Osteoblast (primary cell): ENCODE results near the gene GAB2. TPM values are rescaled to one million over a fixed set of nuclear protein-coding genes. Genes with fewer than 3 reads are reported as not detected.

ENCODE experiments used
- DNase-seq: peaks from one replicate; pipeline ENCODE4 v3.0.0; 2011; ENCODE audit warnings: low spot score, mixed read lengths; ENCODE audit not compliant: insufficient read length; ENCODE audit errors: missing footprints
- H2AFZ ChIP-seq: 2 replicates; pipeline ENCODE4 v1.6.0; 2011; ENCODE audit warnings: mild to moderate bottlenecking, low read length
- H3K27ac ChIP-seq: 2 replicates; pipeline ENCODE4 v1.5.1; 2011; ENCODE audit warnings: mild to moderate bottlenecking, low read depth, low read length, moderate library complexity
- H3K27me3 ChIP-seq: 2 replicates; pipeline ENCODE4 v1.6.0; 2012; ENCODE audit warnings: mild to moderate bottlenecking, control low read depth, inconsistent platforms, low read length, moderate library complexity; ENCODE audit not compliant: insufficient read depth
- H3K36me3 ChIP-seq: 2 replicates; pipeline ENCODE4 v1.5.1; 2011; ENCODE audit warnings: mild to moderate bottlenecking, low read length, control low read depth, moderate library complexity; ENCODE audit not compliant: insufficient read depth
- H3K4me1 ChIP-seq: 2 replicates; pipeline ENCODE4 v1.5.1; 2011; ENCODE audit warnings: mild to moderate bottlenecking, low read length, control low read depth, moderate library complexity; ENCODE audit not compliant: insufficient read depth
- H3K4me2 ChIP-seq: 2 replicates; pipeline ENCODE4 v1.6.0; 2011; ENCODE audit warnings: mild to moderate bottlenecking, low read length; ENCODE audit not compliant: insufficient read depth
- H3K4me3 ChIP-seq: fragments of 200-600 bp; sonication (generic); 3 replicates; pipeline ENCODE4 v1.5.1; 2012; ENCODE audit warnings: mild to moderate bottlenecking, low read length, inconsistent platforms; ENCODE audit not compliant: insufficient read depth
- H3K79me2 ChIP-seq: 2 replicates; pipeline ENCODE4 v1.6.0; 2012; ENCODE audit warnings: mild to moderate bottlenecking, low read length, control low read depth, inconsistent platforms; ENCODE audit not compliant: insufficient read depth
- H3K9me3 ChIP-seq: 2 replicates; pipeline ENCODE4 v1.5.1; 2011; ENCODE audit warnings: low read depth, low read length, control low read depth
- H4K20me1 ChIP-seq: 2 replicates; pipeline ENCODE4 v1.6.0; 2012; ENCODE audit warnings: mild to moderate bottlenecking, low read length, control low read depth; ENCODE audit not compliant: insufficient read depth
- CTCF ChIP-seq: IDR thresholded peaks from 2 replicates; pipeline ENCODE4 v1.5.1; 2011; ENCODE audit warnings: mild to moderate bottlenecking, low read depth, low read length, moderate library complexity; ENCODE audit errors: extremely low read depth
- total RNA-seq: library from RNA; depleted of rRNA; stranded (reverse); fragments of >200 nt; gene quantifications from 2 replicates; pipeline ENCODE4 v1.2.3, GENCODE V29; 2012

GAB2 gene
- total RNA-seq, 1 donor, result 18.5 TPM

- Histone ChIP-seq H3K79me2 (peaks cover 12% of the 10 kb centered on the region), H4K20me1 (no peaks in the 10 kb centered on the region), H3K27me3 (no peaks in the 10 kb centered on the region), H3K27ac (peak overlapping the region; percentile 45), H3K9me3 (no peaks in the 10 kb centered on the region), H2AFZ (peak overlapping the region; percentile 73), H3K36me3 (no peaks in the 10 kb centered on the region), H3K4me3 (peak overlapping the region; percentile 56), H3K4me2 (peak overlapping the region; percentile 78), H3K4me1 (peaks cover 22% of the 10 kb centered on the region)
- TF ChIP-seq CTCF, result no peak
- DNase-seq, result no peak
Observed at GRCh38 chr11:78351193-78351592, 66.4 kb downstream of the GAB2 start.

- Histone ChIP-seq H2AFZ (peak overlapping the region; percentile 73), H3K9me3 (no peaks in the 10 kb centered on the region), H3K4me1 (peaks cover 22% of the 10 kb centered on the region), H3K4me3 (peak overlapping the region; percentile 56), H3K79me2 (peaks cover 12% of the 10 kb centered on the region), H3K36me3 (no peaks in the 10 kb centered on the region), H4K20me1 (no peaks in the 10 kb centered on the region), H3K27me3 (no peaks in the 10 kb centered on the region), H3K4me2 (peak overlapping the region; percentile 78), H3K27ac (peak overlapping the region; percentile 45)
- TF ChIP-seq CTCF, result no peak
- peak; percentile 58 for DNase-seq
Observed at GRCh38 chr11:78350646-78351165, 66.9 kb downstream of the GAB2 start.

GRCh38 chr11:78350091-78350645 lies 67.5 kb downstream of the GAB2 start:
- no peaks in the 10 kb centered on the region for H3K27me3 ChIP-seq
- peak overlapping the region; percentile 56 for H3K4me3 ChIP-seq
- H3K4me2 ChIP-seq, result peak overlapping the region; percentile 78
- H3K27ac ChIP-seq, result peak overlapping the region; percentile 45
- no peaks in the 10 kb centered on the region for H3K9me3 ChIP-seq
- H3K36me3 ChIP-seq, result no peaks in the 10 kb centered on the region
- H3K79me2 ChIP-seq, result peaks cover 9% of the 10 kb centered on the region
- peaks cover 22% of the 10 kb centered on the region for H3K4me1 ChIP-seq
- peak overlapping the region; percentile 73 for H2AFZ ChIP-seq
- no peaks in the 10 kb centered on the region for H4K20me1 ChIP-seq
- TF ChIP-seq CTCF, result no peak
- DNase-seq, result no peak

GRCh38 chr11:78349624-78350023 lies 68.0 kb downstream of the GAB2 start:
- Histone ChIP-seq H2AFZ (peak overlapping the region; percentile 73), H3K9me3 (no peaks in the 10 kb centered on the region), H3K79me2 (peaks cover 9% of the 10 kb centered on the region), H3K4me2 (peak overlapping the region; percentile 78), H3K4me1 (peaks cover 22% of the 10 kb centered on the region), H3K27me3 (no peaks in the 10 kb centered on the region), H3K36me3 (no peaks in the 10 kb centered on the region), H3K4me3 (peak overlapping the region; percentile 56), H4K20me1 (no peaks in the 10 kb centered on the region), H3K27ac (peak overlapping the region; percentile 45)
- TF ChIP-seq CTCF, result no peak
- no peak for DNase-seq
